Hepatocyte (in vitro differentiated cells): ENCODE results near the gene TPD52L2. TPM values are rescaled to one million over a fixed set of nuclear protein-coding genes. Genes with fewer than 3 reads are reported as not detected.

ENCODE experiments used
- DNase-seq: peaks from one replicate; pipeline ENCODE4 v3.0.0-alpha.2; 2016; ENCODE audit warnings: low spot score
- H2AFZ ChIP-seq: fragments of 200-600 bp; sonication (generic); 2 replicates; pipeline ENCODE4 v1.6.0; 2016; ENCODE audit warnings: antibody characterized with exemption, mild to moderate bottlenecking
- H3K27ac ChIP-seq: fragments of 200-600 bp; sonication (generic); 2 replicates; pipeline ENCODE4 v1.5.1; 2016; ENCODE audit warnings: mild to moderate bottlenecking
- H3K27me3 ChIP-seq: fragments of 200-600 bp; sonication (generic); 2 replicates; pipeline ENCODE4 v1.6.1; 2016
- H3K36me3 ChIP-seq: fragments of 200-600 bp; sonication (generic); replicated peaks from 2 replicates; pipeline ENCODE4 v1.5.1; 2016; ENCODE audit warnings: low read depth; ENCODE audit not compliant: insufficient read depth
- H3K4me1 ChIP-seq: fragments of 200-600 bp; sonication (generic); 2 replicates; pipeline ENCODE4 v1.5.1; 2016; ENCODE audit warnings: mild to moderate bottlenecking, moderate library complexity; ENCODE audit not compliant: insufficient read depth
- H3K4me2 ChIP-seq: fragments of 200-600 bp; sonication (generic); 2 replicates; pipeline ENCODE4 v1.6.0; 2016
- H3K4me3 ChIP-seq: fragments of 200-600 bp; sonication (generic); 2 replicates; pipeline ENCODE4 v1.5.1; 2016; ENCODE audit warnings: mild to moderate bottlenecking
- H3K79me2 ChIP-seq: fragments of 200-600 bp; sonication (generic); 2 replicates; pipeline ENCODE4 v1.6.0; 2017; ENCODE audit warnings: mild to moderate bottlenecking
- H3K9me2 ChIP-seq: fragments of 200-600 bp; sonication (generic); replicated peaks from 2 replicates; pipeline ENCODE4 v1.6.0; 2017; ENCODE audit warnings: mild to moderate bottlenecking; ENCODE audit not compliant: insufficient read depth
- H3K9me3 ChIP-seq: fragments of 200-600 bp; sonication (generic); 2 replicates; pipeline ENCODE4 v1.5.1; 2016; ENCODE audit warnings: low read depth, mild to moderate bottlenecking
- H4K20me1 ChIP-seq: fragments of 200-600 bp; sonication (generic); 2 replicates; pipeline ENCODE4 v1.6.0; 2016; ENCODE audit warnings: mild to moderate bottlenecking; ENCODE audit not compliant: insufficient read depth, poor library complexity, severe bottlenecking
- CTCF ChIP-seq: fragments of 200-600 bp; sonication (generic); IDR thresholded peaks from 2 replicates; pipeline ENCODE4 v1.5.1; 2016; ENCODE audit warnings: antibody characterized with exemption, mild to moderate bottlenecking; ENCODE audit not compliant: poor library complexity
- EZH2 ChIP-seq: fragments of 200-600 bp; sonication (generic); IDR thresholded peaks from 2 replicates; pipeline ENCODE4 v1.6.1; 2016; ENCODE audit warnings: antibody characterized with exemption, mild to moderate bottlenecking, borderline replicate concordance
- EZH2phosphoT487 ChIP-seq: fragments of 200-600 bp; sonication (generic); IDR thresholded peaks from one replicate; pipeline ENCODE4 v1.6.1; 2018; ENCODE audit warnings: antibody characterized with exemption, mild to moderate bottlenecking, low read depth, moderate library complexity; ENCODE audit not compliant: unreplicated experiment, severe bottlenecking
- WGBS: methylation state at CpG from one replicate; pipeline ENCODE4 v1.1.6; 2016; ENCODE audit warnings: low lambda C conversion rate; ENCODE audit errors: missing lambda C conversion rate; 5-methylcytosine and 5-hydroxymethylcytosine counted together
- polyA plus RNA-seq: library from polyadenylated mRNA; unstranded; fragments of >200 nt; fragmentation: Nextera tagmentation; extraction: Ambion mirVana; gene quantifications from 2 replicates; pipeline ENCODE4 v1.2.1, GENCODE V29; 2016
- total RNA-seq: library from RNA; depleted of rRNA; stranded (reverse); fragments of >200 nt; gene quantifications from 2 replicates; pipeline ENCODE4 v1.2.3, GENCODE V29; 2014

Gene TPD52L2
- total and polyA plus RNA-seq, 2 experiments from 2014 or later: 83.2 to 93.8 TPM

- no peaks in the 10 kb centered on the region for H3K9me3 ChIP-seq
- H3K36me3 ChIP-seq: no peaks in the 10 kb centered on the region
- H3K4me1 ChIP-seq: peaks cover 14% of the 10 kb centered on the region
- peak within 1 kb of the TSS; percentile 37 for H3K4me3 ChIP-seq
- peaks cover 39% of the 10 kb centered on the region for H4K20me1 ChIP-seq
- H3K4me2 ChIP-seq: peak within 1 kb of the TSS; percentile 94
- DNase-seq: peak; percentile 98
- H3K9me2 ChIP-seq: no peaks in the 10 kb centered on the region
- 3% methylated on average over 59 of the region's 82 CpGs for WGBS
- H2AFZ ChIP-seq: peak within 1 kb of the TSS; percentile 22
- TF ChIP-seq CTCF (no peak), EZH2 (no peak), EZH2phosphoT487 (no peak)
- H3K27me3 ChIP-seq: no peaks in the 10 kb centered on the region
- peak within 1 kb of the TSS; percentile 86 for H3K27ac ChIP-seq
- peaks cover 40% of the 10 kb centered on the region for H3K79me2 ChIP-seq
Measured at GRCh38 chr20:63894358-63895201, 29.5 kb downstream of the TPD52L2 start, which contains the start of gene DNAJC5. Gene DNAJC5 (plus strand): TSS chr20:63895126. CDS start chr20:63928346, 33,220 bp downstream.

- no peaks in the 10 kb centered on the region for H3K9me2 ChIP-seq
- 2% methylated on average over 17 of the region's 87 CpGs for WGBS
- peaks cover 48% of the 10 kb centered on the region for H3K79me2 ChIP-seq
- TF ChIP-seq CTCF (no peak), EZH2 (no peak), EZH2phosphoT487 (no peak)
- H3K9me3 ChIP-seq: no peaks in the 10 kb centered on the region
- peak overlapping the region; percentile 79 for H3K4me2 ChIP-seq
- H3K4me1 ChIP-seq: peaks cover 14% of the 10 kb centered on the region
- no peak overlapping the region for H2AFZ ChIP-seq
- peak overlapping the region; percentile 37 for H3K4me3 ChIP-seq
- no peaks in the 10 kb centered on the region for H3K27me3 ChIP-seq
- no peaks in the 10 kb centered on the region for H3K36me3 ChIP-seq
- H3K27ac ChIP-seq: peak overlapping the region; percentile 86
- no peak for DNase-seq
- H4K20me1 ChIP-seq: peaks cover 47% of the 10 kb centered on the region
Measured at GRCh38 chr20:63895202-63895951, 30.3 kb downstream of the TPD52L2 start.

GRCh38 chr20:63895952-63896263, 30.8 kb downstream of the TPD52L2 start:
- peak overlapping the region; percentile 86 for H3K27ac ChIP-seq
- H2AFZ ChIP-seq: no peak overlapping the region
- no peaks in the 10 kb centered on the region for H3K9me3 ChIP-seq
- DNase-seq: no peak
- H3K4me3 ChIP-seq: peak overlapping the region; percentile 37
- WGBS: 7% methylated on average over 5 of the region's 5 CpGs
- H3K4me1 ChIP-seq: peaks cover 14% of the 10 kb centered on the region
- H3K9me2 ChIP-seq: no peaks in the 10 kb centered on the region
- peak overlapping the region; percentile 79 for H3K4me2 ChIP-seq
- H3K36me3 ChIP-seq: no peaks in the 10 kb centered on the region
- H3K27me3 ChIP-seq: no peaks in the 10 kb centered on the region
- TF ChIP-seq EZH2phosphoT487: no peak
- no peak for TF ChIP-seq EZH2
- no peak for TF ChIP-seq CTCF
- H3K79me2 ChIP-seq: peaks cover 54% of the 10 kb centered on the region
- peaks cover 53% of the 10 kb centered on the region for H4K20me1 ChIP-seq
